Measurements from ENCODE around the gene DLG2.
A peak's percentile ranks its signal among the peaks of the same experiment; 100 is the strongest.

- TF ChIP-seq POLR2A (IDR thresholded peaks at IDR 0.05; ENCODE audit: low read depth, low read length) (no peak), TAF1 (IDR thresholded peaks at IDR 0.05; ENCODE audit: low read depth, low read length) (0 out of 2 replicates have a peak, but pooled peaks have one; percentile 12), SPI1 (IDR thresholded peaks at IDR 0.05; ENCODE audit: low read depth, low read length) (no peak)
These were observed 1.7 kb upstream of the DLG2 start for GRCh38 chr11:85628771-85629341.

All from GM12891 (cell line).